GM19397 (cell line): ENCODE data around the gene CYP3A5.
"Not testable (repeated sequence)": the region's sequence is repeated elsewhere in the genome, so short reads cannot be mapped to it uniquely, and the experiment has no call there.

Source experiments
- ATAC-seq: cut with Tn5 transposase; IDR thresholded peaks from one replicate; pipeline ENCODE4 v1.9.1; 2021; ENCODE audit warnings: mild to moderate bottlenecking, moderate library complexity; ENCODE audit not compliant: unreplicated experiment

Gene CYP3A5

DNA sequence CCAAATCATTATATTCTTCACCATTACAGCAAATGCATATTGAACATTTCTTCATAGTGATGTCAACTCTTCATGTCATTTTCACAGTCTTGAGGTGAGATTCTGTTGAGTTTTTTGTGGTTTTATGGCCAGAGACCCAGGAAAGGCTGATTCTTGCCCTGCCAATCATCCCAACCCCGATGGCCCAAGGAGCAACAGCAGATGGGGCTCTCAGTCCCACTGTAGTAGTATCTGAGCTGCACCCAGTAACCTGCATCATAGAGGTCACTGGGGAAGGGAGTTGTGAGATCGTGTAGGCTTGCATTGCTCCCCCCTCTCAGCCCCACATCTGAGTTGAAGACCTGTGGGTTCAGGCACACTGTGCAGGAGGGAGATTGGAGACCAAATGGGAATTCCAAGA lies 36.3 kb downstream of the CYP3A5 start:
- ATAC-seq = no peak

DNA sequence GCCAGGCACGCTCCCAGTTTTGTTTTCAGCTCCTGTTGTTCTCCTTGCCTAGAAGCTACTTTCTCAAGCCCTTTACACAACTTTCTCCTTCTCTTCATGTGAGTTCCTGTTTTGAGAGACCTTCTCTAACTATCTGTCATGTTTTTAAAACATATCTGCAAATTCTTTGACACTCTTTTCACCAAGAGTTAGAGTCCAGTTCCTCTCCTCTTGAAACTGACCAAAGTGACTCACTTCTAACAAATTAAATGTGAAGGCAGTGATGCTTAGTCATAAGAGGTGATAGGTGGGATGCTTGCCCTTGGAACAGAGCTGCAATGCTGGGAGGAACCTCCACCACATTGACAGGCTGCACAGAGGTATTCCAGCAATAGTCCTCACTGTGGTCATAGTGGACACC lies 37.8 kb downstream of the CYP3A5 start:
- ATAC-seq = no peak

DNA sequence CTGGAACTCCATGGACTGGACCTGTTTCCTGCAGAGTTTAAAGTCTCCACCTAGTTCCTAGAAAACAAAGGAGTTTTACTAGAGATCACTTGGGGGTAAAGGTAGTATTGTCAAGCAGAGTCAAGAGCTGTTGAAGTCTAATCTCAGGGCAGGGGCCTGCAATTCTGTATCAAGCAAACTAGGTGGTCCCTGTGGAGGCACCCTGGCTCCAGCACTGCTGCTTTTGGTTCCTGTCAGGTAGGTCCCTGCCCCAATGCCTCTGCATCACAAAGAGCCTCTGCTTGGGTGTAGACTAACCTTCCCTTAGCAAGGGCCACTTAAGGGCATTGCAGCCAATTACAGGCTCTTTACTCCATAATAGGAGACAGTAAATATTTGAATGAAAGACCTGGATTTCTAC lies 40.5 kb downstream of the CYP3A5 start:
- ATAC-seq = no peak

DNA sequence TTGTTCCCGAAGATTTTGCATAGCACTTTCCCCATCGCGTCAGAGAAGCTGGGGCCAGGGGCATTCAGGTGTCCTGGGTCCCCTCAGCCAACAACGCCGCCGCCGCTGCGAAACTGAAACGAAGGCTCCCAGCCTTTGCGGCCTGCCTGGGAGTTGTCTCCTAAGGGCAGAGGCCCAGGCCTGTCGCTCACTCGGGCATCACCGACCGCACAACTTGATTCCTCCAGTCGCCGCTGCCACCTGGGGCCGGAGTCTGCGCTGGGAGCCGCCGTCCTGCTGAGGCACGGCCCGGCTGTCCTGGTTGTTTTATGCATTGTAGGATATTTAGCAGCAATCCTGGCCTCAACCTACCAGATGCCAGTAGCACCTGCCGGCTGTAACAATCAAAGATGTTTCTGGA lies 41.1 kb downstream of the CYP3A5 start:
- no peak for ATAC-seq

DNA sequence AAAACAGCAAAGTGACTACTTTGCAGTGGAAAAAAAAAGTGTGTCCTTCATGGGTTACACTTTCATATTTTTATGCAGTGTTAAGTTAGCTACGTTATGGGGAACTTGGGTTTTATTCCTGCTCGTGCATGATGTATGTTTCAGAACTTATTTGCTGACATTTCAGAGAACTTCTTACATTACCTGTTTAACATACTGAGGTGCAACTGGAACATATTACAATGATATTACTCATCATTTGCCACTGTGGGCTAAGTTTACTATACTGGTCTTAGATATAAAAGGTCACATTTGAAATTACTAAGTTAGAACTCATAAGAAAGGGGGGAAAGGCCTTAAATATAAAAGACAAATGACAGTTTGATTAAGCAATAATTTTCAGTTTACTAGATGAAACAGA lies 42.4 kb downstream of the CYP3A5 start:
- not testable (repeated sequence) for ATAC-seq

DNA sequence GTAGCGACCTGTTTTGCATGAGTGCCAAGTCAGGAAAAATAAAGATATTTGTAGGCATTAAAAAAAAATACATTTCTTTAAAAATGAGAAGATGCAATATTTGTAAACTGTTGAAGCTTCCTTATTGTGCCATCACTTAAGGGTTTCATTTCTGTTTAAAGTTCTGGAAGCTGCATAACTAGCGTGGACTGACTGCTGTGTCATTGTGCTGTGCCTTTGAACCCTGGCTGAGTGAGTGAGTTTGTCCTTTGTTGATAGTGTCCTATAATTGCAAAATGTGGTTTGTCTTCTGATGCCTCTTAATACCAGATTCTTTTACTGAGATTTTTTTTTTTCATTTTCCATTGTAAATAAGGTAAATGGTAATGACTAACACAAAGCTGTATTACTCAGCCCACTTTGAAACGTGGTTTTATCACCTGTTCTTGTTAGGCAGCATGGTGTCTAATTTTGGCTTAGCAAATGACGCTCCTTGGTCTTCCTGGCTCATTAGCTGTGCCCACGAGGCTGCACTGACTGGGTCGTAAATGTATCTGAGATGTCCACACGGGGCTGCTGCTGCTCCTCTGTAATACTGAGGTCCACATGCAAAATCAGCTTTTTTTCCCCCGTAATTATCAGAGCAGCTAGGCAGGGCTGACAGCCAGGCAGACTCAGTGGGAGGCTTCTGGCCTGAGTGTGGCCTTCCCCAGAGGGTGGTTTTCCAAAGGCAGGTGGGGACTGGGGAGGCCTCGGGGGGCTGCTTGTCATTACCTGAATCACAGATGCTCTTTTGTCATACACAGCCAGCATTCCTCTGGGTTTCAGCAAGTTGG lies 48.3 kb downstream of the CYP3A5 start:
- ATAC-seq = no peak

DNA sequence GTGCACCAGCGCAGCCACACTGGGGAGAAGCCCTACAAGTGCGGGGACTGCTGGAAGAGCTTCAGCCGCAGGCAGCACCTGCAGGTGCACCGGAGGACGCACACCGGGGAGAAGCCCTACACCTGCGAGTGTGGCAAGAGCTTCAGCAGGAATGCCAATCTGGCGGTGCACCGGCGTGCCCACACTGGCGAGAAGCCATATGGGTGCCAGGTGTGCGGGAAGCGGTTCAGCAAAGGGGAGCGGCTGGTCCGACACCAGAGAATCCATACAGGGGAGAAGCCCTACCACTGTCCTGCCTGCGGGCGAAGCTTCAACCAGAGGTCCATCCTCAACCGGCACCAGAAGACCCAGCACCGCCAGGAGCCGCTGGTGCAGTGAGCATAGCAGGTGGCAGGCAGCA lies 50.2 kb downstream of the CYP3A5 start:
- ATAC-seq = no peak

DNA sequence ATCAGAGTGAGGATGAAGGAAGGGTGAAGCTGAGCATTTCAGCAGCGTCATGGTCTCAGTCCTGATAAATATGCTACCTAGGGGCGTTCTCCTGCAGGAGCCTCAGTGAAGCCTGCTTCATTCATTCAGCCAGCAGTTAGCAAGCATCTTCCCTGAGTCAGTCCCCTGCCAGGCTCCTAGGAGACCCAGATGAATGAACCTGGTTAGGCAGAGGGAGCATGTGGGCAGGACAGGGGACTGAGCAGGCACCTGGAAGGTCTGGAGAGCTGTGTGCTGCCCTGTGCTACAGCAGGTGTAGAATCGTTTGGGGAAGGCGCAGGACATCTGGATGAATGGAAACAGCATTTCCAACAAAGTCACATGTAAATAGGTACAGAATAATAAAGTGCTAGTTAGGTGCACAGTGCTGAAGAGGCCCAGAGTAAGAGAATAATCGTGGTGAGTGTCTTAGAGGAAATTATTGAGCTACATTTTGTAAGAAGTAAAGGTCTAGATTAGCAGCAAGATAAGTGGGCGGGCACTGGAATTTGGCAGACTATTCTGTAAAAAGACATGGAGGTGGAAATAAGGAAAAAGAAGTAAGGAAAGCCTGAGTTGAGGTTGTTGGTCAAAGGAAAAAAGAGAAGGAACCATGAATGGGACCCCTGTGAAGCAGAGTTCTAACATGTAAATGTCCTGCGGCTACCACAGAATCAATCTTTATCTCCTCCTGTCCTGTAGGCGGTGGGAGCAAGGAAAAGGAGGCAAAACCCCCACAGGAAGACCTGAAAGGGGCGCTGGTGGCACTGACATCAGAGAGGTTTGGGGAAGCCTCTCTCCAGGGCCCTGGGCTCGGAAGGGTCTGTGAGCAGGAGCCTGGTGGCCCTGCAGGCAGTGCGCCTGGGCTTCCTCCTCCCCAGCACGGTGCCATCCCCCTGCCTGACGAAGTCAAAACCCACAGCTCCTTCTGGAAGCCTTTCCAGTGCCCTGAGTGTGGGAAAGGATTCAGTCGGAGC lies 51.0 kb downstream of the CYP3A5 start:
- ATAC-seq = no peak

DNA sequence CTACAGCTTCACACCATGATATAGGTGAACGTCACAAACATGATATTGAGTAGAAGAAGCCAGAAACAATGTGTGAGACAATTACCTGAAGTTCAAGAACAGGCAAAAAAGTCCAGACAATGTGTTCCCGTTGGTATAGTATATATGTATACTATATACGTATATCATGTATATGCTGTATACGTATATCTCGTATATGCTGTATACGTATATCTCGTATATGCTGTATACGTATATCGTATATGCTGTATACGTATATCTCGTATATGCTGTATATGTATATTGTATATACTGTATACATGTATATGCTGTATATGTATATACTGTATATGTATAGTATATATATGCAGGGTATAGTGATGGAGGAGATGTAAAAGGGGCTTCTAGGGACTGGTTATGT lies 52.3 kb downstream of the CYP3A5 start:
- ATAC-seq = no peak

DNA sequence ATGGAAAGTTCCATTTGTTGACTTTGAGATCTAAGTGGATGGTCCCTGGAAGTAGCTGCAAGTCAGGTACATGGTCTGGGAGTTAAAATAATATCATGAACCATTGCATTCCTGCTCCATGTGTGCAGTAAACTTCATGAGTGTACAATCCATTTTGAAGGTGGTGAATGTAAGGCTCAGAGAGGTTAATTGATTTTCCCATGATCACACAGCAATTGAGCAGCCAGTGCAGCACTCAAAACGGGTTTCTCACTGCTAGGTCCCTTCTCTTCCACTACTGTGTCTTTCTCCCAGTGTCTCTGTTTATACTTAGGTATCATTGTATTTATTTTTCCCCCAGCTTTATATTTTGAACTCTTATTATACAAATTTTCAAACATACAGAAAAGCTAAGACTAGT lies 53.1 kb downstream of the CYP3A5 start:
- no peak for ATAC-seq

DNA sequence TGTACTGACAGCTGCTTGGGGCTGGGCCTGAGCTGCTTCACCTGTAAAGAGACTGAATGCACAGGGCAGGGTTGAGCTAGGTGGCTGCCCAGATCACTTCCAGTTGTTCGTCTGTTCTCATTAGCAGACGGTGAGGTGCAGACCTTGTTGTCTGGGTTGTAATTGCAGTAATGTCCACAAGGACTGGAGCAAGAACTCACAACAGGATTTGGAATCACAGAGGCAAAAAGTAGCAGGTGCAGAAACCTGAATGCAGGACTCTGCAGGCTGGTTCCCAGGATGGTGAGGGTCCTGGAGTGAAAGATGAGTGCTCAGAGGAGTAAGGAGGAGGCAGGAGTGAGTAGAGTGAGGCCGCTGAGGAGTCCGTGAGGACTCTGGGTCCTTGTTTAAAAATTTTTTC lies 53.8 kb downstream of the CYP3A5 start:
- ATAC-seq = no peak

DNA sequence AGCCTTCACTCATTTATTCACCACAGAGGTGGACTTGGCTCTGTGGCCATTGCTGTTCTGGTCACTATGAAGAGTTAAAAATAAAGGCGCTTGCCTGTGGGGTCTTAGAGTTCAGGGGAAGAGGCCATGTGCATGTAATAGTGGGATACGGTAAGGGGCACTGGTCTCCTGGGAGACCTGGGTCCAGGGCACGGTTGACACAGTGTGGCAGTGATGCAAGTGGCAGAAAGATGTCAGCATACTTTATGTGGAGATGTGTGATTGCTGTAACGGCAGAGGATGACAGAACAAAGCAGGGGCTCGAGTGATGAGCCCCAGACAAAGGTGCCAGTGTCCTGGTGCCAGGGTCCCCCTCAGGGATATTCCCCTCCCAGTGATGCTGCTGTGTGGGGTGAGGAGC lies 54.5 kb downstream of the CYP3A5 start:
- ATAC-seq = no peak

DNA sequence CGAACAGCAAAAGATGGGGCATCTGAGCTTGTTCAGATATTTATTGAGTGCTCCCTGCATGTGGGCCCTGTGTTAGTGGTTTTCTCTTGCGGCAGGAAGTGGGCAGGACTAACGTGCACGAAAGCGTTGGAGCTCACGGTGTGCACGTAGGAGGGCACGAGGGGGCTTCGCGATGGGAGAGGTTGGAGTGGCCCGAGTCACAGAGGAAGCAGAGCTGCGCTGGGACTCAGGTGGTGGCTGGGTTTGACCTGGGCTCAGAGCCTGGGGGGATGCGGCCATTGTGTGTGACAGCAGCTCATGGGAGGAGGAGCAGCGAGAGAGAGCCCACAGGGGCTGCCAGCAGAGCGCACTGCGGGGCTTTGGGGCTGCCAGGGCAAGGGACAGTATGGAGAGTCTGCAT lies 55.3 kb downstream of the CYP3A5 start:
- no peak for ATAC-seq

DNA sequence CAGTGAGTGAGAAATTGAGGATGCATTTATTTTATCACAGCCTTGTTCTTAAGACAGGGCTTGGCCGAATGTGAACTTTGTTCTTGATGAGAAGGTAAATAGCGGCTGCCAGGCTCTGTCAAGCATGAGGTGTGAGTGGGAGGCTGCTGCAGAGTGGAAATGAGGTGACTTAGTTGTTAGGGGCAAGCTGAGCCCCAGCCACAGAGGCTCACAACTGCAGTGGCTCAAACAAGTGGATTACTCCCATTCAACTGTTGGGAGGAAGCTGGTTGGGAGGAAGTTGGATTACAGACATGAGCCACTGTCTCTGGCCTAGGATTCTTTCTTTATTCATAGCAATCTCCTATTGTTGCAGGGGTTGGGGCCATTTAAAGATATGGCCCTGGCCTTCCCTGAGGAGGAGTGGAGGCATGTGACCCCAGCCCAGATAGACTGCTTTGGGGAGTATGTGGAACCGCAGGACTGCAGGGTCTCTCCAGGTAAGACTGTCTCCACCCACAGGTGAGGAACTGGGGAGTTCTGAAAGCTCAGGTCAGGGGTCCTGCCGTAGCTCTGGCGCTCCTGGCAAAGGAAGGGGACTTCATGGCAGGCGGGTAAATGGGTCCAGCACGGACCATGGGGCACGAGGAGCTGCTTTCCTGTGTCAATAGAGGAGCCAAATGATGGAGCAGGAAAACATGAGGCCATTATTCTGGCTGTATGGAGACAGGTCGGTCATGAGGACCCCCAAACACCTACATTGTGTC lies 55.9 kb downstream of the CYP3A5 start:
- no peak for ATAC-seq

DNA sequence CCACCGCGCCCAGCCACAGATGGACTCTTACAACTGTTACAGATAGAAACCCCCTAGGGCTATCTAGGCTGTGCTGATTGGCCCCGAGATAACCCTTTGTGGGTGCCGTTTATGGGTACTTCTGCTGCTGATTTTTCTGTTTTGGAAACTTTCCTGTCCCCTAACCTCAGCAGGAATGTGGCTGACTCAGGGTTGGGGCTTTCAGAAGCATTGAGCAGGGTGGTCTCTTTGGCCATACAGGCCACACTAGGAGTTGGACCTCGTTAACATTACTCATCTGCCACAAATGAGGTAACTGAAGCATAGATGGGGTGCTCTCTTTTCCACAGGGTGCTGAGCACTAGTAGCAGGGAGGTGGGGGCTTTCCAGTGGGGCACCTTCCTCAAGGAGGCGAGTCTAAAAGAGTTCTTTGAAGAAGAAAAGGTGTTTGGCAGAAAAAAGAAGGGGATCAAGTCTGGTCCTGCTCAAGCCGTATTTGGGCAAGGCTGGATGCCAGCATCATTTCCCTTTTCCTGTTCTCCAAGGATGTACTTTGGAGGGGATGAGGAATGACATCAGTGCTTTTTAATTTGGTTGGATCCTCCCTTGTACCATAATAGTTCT lies 56.6 kb downstream of the CYP3A5 start:
- no peak for ATAC-seq

DNA sequence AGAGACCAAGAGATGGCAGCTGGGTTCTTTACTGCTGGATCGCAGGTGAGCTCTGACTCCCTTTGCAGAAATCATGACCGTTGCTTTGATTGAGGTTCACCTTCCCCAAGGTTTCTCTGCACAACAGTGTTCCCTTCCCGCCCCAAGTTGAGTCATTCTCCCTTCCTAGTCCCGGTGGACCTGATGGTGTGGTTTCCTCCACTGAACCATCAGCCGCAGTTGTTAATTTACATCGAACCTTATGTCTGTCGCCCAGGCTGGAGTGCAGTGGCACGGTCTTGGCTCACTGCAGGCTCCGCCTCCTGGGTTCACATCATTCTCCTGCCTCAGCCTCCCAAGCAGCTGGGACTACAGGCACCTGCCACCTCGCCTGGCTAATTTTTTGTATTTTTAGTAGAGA lies 57.2 kb downstream of the CYP3A5 start:
- ATAC-seq = no peak

DNA sequence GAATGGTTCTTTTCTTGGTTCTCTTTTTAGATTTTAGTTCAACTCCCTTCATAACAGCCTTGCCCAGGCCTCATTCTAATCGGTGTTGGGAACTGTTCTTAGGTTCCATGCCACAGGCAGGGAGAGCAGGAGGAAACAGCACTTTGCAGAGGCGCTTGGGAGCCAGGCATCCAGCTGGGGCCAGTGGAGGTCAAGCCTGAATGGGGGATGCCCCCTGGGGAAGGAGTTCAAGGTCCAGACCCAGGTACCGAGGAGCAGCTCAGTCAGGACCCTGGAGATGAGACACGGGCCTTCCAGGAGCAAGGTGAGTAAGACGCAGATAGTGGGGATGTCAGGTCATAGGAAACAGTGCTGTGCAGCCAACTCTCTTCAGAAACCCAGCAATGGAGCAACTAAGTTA lies 58.5 kb downstream of the CYP3A5 start:
- ATAC-seq = no peak

DNA sequence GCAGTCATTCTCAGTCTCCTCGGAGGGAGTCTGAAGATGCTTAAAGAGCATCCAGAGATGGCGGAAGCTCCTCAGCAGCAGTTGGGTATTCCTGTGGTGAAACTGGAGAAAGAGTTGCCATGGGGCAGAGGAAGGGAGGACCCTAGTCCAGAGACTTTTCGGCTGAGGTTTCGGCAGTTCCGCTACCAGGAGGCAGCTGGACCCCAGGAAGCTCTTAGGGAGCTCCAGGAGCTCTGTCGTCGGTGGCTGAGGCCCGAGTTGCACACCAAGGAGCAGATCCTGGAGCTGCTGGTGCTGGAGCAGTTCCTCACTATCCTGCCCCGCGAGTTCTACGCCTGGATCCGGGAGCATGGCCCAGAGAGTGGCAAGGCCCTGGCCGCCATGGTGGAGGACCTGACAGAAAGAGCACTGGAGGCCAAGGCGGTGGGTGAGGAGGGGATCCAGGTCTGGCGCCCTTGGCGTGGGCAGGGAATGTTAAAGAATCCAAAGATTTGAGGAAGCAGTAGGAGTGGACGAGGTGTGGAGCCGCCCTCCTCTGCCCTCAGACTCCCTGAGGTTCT lies 60.1 kb downstream of the CYP3A5 start:
- no peak for ATAC-seq

DNA sequence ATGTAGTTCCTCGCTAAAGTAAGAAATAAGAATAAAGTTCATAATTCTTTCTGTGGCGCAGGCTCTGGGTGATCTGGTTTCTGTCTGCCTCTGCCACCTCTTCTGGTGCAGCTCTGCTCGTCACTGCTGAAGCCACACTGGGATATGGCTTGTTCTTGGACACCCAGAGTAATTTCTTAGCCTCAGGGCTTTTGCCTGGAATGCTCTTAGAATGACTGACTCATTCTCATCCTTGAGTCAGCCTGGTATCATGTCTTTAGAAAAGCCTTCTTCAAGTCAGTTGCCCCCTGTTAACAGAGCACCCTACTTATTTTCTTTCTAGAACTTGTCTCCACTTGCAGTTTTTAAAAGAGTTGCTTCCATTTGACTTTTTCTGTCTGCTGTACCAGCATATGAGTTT lies 61.1 kb downstream of the CYP3A5 start:
- ATAC-seq = no peak

DNA sequence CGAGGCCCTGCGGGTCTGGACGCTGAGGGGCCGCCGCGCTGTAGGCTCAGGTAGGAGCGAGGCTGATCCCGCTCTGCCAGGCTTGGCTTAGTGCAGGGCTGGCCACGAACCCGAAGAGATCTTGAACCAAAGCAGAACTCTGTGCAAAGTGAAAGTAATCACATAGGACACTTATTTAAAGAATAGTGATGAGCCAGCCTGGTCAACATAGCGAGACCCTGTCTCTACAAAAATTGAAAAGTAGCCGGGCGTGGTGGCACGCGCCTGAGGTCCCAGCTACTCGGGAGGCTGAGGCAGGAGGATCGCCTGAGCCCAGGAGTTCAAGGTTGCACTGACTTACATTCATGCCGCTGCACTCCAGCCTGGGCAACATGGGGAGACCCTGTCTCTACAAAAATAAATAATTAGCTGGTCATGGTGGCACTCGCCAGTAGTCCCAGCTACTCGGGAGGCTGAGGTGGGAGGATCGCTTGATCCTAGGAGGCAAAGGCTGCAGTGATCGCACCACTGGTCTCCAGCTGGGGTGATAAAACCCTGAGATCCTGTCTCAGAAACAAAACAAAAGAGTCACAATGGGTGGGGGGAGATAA lies 62.5 kb downstream of the CYP3A5 start:
- ATAC-seq = no peak
